Uterus (tissue), 2 donors: ENCODE data around the gene H6PD.

ENCODE experiments used
- CTCF ChIP-seq, 4 experiments: fragments of 200-600 bp in 2 of 4; fragments of 450-650 bp in 2 of 4; sonication (generic) in 2 of 4; IDR thresholded peaks; one replicate each; pipeline ENCODE4 v1.5.1; 2016 to 2019; ENCODE audit warnings: antibody characterized with exemption in 4 of 4, mild to moderate bottlenecking in 2 of 4, moderate library complexity in 1 of 4
- POLR2A ChIP-seq, 2 donors: fragments of 450-650 bp; IDR thresholded peaks; one replicate each; pipeline ENCODE4 v1.6.1; 2016; ENCODE audit warnings: antibody characterized with exemption in 2 of 2, mild to moderate bottlenecking in 1 of 2, moderate library complexity in 1 of 2

GRCh38 chr1:9200441-9200840 is 34.1 kb upstream of the H6PD start:
- TF ChIP-seq CTCF (IDR thresholded peaks at IDR 0.05) = no peak
- TF ChIP-seq POLR2A (IDR thresholded peaks at IDR 0.05) = no peak
